Fibroblast of the conjunctiva (primary cell): ENCODE measurements around the gene SMIM24.
A peak's percentile ranks its signal among the peaks of the same experiment; 100 is the strongest.
"Not testable (repeated sequence)": the region's sequence is repeated elsewhere in the genome, so short reads cannot be mapped to it uniquely, and the experiment has no call there.

ENCODE experiments used
- DNase-seq: peaks from one replicate; pipeline ENCODE4 v3.0.0-alpha.2; 2010; ENCODE audit warnings: low read depth

SMIM24 gene

DNA sequence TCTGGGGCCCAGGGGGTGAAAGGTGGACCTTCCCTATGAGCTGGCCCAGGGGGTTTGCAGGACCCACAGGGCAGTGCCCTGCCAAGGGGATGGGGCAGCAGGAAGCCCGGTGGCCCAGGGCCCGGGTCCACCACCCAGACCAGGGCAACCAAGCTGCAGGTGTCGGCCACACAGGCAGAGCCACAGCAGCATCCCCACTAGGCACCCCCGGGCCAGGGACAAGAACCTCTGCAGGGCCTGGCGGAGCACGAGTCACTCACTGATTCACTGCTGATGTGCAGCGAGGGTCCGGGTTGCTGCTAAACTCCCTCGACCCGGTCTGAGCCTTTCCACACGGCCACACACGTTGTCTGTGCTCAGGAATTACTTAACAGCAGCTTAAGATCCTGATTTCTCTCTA lies 34.6 kb upstream of the SMIM24 start:
- no peak for DNase-seq

DNA sequence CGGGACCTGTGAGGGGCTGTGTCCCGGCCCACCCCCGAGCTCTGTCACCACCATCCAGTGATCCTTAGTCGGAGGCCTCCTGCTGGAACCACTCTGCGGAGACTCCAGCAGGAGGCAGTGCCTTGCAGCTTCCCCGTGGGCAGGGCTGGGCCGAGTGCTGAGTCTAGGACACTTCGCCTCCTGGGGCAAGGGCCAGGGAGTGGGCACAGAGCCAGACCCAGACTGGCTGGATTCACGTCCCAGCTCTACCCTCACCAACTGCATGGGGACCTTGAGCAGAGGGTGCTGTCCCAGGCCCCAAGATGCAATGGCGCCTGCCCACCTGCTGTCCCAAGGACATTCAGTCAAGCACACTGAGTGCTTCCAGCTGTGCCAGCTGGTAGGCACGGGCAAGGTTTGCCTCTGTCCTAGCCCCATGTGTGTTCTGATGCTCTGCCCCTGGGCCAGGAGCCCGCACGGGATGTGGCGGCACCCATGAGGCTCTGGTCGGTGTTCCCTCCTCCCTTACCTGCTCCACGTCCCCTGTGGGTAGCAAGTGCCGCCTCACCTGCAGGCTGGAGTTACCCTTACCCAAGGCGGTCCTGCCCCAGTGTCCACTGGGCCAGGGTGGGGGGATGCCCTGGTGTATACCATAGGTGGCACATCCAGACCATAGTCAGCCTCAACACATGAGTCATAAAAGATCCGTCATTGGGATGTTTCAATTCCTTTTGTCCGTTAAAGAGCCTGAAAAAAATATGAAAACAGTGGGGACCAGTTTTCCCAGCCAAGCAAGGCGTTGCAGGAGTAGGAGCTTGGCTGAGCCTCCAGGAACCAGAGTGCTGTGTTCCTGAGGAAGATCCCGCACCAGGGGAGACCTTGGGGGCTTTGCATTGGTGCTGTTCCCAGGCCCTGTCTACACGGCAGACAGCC lies 33.2 kb upstream of the SMIM24 start:
- no peak for DNase-seq

GRCh38 chr19:3512562-3513228 lies 32.4 kb upstream of the SMIM24 start:
- no peak for DNase-seq

DNA sequence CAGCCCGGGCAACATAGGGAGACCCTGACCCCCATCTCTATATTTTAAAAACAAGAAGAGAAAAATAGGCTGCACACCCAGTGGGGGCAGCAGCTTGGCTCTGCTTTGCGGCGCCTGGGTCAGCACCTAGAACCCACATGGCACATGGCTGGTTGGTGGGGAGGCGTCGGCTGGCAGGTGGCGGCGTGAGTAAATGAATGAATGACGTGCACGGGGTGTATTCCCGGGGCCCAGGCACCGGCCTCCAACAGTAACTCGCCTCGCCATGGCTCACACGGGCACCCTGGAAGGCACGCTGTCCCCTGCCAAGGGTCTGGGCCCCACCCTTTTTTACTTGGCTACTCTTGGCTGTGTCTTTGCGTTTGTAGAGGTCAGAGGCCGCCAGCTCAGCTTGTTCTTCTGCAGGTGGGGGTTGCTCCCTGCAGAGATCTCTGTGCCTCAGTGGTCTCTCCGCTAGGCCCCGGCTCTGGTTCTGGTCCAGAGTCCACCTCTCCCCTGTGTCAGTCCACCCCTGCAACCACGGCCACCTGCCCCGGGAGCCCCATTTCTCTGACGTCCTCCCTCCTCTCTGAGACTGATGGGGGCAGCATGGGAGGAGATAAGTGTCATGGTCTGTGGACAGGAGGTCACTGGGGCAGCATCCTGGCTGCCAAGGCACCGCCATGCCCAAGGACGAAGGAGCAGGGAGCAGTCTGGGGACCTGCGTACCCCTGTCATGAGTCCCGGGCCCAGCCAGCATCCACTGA lies 31.4 kb upstream of the SMIM24 start:
- no peak for DNase-seq

DNA sequence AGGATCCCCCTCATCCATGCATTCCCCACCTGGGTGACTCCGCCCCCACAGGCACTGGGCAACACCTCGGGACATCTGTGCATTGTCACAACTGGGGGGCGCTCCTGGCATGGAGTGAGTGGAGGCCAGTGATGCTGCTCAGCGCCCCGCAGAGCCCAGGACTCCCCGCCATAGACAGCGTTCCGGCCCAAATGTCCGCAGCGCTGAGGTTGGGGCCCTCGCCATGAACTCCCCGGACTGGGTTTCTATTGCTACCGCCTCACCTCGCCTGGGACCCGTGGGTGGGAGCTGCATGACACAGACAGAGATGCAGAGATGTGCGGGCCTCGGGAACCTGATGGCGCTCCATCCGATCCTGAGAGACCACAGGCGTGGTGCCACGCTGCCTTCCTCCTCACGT lies 30.4 kb upstream of the SMIM24 start:
- DNase-seq: no peak

DNA sequence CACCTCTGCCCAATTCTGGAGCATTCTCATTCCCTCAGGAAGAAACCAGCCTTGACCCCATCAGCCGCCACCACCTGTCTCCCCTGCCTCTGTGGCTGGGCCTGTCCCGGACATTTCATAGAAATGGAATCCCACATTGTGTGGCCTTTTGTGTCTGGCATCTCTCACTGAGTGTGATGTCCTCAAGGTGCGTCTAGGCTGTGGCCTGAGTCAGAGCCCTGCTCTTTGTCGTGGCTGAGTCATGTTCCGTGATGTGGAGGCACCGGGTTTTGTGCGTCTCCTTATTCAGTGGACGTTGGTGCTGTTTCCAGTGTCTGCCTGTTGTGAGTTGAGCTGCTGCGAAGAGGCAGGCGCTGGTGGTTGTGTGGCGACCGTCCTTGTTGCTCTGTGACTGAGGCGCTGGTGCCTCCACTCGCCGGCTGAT lies 29.3 kb upstream of the SMIM24 start:
- DNase-seq: no peak

- no peak for DNase-seq
Observed at GRCh38 chr19:3508771-3509535, 28.6 kb upstream of the SMIM24 start.

GRCh38 chr19:3508121-3508661 lies 27.9 kb upstream of the SMIM24 start:
- not testable (repeated sequence) for DNase-seq

DNA sequence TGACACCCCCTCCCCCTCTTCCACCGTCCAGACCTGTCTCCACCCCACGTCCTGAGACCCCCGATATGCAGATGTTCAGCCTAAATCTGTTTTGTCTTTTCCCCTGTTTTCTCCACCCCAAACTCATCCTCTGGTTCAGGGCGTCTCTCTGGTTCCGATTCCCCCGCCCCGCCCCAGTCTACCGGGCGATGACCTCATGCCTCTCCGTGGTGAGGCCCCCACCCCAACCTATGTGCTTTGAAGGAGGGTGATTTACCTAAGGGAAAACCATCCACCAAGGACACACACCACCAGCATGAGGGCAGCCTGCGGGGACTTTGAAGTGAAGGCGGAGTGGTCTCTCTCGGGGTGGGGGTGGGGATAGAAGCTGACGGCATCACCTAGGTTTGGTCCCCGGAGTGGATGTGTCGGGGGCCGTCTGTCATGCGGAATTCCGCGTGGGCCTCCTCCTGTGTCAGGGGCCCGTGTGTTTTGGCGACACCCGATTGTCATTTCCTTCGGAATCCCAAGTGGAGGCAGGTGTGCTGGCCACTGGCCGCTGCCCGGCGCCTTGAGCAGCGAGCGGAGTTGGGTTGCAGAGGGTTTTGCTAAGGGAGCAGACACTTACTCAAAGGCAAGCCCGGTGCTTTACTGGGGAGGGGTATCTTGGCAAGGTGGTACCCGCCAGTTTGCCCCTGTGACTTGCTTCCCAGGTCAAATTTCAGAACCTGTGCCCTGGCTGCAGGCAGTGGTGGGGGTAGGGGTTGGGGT lies 27.2 kb upstream of the SMIM24 start:
- DNase-seq: no peak

DNA sequence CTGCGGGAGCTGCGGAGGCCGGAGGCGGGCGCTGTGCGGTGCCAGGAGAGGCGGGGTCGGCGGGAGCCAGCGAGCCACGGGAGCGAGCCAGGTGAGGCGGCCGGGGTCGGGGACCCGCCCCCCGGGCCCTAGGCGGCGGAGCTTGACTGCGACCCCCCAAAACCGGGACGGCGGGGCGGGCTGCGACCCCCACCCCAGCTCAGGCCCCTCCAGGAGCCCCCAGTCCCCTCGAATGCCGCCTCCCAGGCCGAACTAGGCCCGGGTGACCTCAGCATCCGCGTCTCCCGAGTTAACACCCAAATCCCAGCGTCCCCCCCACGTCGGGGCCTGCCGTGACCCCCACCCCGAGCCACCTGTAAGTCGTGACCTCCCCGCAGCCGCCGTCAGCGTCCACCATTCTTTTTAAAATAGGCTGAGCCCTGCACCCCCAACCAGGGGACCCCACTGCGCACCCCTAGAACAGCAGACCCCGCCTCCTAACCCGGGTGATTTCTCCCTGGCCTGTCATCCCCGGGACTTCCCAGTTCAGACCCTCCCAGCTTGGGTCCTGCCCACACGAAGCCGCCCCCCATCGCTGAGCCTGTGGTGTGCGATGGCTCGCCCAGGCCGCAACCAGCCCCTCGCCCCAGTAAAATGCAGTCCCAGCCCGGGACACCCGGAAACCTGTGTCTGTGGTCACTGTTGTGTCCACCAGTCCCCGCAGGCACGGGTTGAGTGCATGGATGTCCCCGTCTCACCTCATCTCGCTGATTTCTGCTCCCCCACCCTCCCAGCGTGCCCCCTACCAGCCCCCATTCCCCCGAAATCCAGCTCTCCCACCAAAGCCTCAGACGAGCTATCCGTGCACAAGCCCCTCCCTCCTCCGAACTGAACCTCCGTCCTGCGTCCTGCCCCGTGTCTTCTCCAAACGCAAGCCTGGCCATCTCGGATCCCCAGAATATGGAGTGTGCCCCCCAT lies 26.3 kb upstream of the SMIM24 start:
- no peak for DNase-seq

GRCh38 chr19:3505598-3506383 lies 25.5 kb upstream of the SMIM24 start, which contains the start of gene FZR1:
Gene FZR1, plus strand, starts transcription at chr19:3506311. Its CDS starts 16,679 bp downstream, at chr19:3522990.
- peak; percentile 97 for DNase-seq

GRCh38 chr19:3504735-3505134 lies 24.4 kb upstream of the SMIM24 start:
- DNase-seq: no peak

DNA sequence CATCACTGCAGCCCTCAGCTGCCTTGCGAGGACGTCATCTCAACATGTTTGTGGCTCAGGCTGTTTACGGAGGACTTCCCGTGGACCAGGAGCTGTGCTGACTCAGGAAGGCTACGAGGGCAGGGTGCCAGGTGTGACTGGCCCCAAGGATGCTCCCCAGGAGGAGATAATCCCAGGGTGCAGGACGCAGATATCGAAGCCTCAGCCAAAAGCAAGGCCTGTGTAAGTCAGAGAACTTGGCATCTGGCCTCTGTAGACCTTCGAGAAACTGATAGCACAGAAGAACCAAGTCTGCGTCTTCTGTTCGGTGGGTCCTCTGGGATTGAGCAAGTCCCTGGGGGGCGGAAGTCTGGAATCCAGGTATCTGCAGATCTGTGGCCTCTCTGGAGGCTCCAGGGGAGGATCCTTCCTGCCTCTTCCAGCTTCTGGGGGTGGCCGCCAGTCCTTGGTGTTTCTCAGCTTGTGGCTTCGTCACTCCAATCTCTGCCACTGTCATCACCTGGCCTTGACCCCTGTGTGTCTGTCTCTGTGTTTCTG lies 22.8 kb upstream of the SMIM24 start:
- no peak for DNase-seq

- DNase-seq: no peak
Observed at GRCh38 chr19:3501780-3502179, 21.5 kb upstream of the SMIM24 start.

DNA sequence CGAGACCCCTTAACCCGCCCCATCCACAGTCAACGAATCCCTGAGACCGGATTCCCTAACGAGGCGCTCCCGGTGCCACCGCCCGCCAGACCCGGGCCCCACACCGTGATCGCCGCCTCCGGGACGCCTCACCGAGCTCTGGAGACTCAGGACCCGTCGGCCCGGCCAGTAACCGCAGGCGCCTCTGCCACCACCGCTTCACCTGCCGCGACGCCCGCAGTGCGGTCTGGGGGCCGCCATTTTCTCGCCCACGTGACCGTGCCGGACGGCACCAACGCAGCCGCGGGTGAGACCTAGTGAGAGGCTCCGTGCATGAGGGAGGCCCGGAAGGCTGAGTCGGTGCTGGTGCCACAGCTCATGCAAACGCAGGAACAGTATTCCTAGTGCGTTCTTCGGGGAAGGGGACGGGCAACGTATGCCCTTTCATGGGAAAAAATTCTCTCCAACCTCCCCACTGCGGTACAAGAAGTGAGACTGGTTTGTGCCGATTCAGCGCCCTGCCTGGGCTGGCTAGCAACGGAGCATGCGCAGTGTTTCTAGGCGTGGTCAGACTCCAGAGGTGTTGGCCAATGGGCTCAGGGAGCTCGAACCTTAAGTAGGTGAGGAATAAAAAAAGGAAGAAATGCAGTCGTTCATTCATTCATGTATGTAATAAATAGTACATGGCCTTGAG lies 20.2 kb upstream of the SMIM24 start, which contains the start of gene DOHH:
Gene DOHH, minus strand, starts transcription at position 246 of the 673 bp plus-strand sequence. CDS start 3,860 bp downstream, outside the sequence.
- DNase-seq: peak; percentile 95

DNA sequence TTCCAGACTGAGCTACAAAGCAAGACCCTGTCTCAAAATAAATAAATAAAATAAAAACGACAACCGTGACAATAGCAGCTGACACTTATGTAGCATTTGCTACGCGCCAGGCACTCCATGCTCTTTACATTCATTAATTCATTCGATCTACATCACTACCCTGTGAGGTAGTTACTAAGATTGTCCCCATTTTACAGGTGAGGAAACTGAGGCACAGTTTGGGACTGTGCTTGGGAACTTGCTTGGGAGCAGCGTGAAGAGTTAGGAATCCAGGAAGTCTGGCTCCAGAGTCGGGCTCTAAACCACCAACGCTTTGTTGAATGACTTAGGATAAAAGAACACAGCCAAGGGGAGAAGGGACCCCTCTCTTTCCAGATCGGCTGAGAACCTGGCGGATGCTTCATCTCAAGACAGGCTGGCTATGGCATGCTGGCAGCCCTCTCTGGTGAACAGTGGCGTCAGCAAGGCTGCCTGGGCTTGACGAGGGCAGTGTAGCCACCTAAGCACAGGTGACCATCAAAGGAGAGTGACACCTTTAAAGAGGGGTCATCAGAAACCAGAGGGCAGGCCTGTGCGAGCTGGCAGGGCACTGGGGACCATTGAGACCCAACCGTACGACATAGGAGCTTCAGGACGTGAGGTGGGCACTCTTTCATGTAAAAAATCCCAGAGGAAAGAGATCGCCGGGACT lies 19.6 kb upstream of the SMIM24 start:
- DNase-seq: no peak
